NCI-H345 treated with DMSO at 0.1 percent for 48 hours (cell line): ENCODE data around the gene RAD51.

Experiments used
- DNase-seq: peaks from one replicate; lab custom pipeline; 2025; ENCODE audit not compliant: unreplicated experiment; lab: John Stamatoyannopoulos, UW

Gene RAD51

DNA sequence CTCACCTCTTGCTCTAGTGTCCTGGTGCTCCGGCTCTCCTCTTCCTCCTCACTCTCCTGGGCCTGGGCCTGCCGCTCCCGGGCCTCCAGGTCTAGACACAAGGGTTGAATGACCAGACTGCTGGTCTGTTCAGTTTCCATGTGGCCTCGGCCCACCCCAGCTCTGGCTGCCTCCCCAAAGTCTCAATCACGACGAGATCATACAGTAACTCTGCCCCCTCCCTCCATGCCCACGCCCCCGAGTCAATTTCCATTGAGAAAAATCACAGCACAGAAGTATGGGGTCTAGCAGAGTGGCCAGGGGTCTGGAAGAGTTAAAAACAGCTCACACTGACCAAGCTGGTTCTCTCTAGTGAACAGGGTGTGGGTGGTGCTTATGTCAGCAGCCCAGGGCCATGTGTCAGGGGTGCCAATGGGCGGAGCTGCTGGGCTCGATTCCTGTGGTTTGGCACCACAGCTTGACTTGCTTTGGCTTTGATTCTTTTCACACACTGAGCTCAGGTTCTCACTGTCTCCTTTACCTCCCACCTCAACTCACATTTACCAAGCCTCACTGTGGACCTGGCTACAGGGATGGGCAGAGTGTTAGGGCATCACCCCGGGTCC is 81.7 kb downstream of the RAD51 start:
- no peak for DNase-seq
